ENCODE measurements around the gene PIK3CD. TPM values are rescaled to one million over a fixed set of nuclear protein-coding genes. Genes with fewer than 3 reads are reported as not detected.
A peak's percentile ranks its signal among the peaks of the same experiment; 100 is the strongest.

Gene PIK3CD
- 9.0 and 15.7 TPM in 2 replicates for total RNA-seq (2014; rRNA removed; shearing (Covaris generic))

- Histone ChIP-seq H3K27me3 (replicated peaks) (peaks cover 24% of the 10 kb centered on the region), H3K36me3 (no peaks in the 10 kb centered on the region), H3K27ac (no peak within 1 kb of the TSS), H3K4me3 (peak within 1 kb of the TSS; percentile 43), H3K4me1 (replicated peaks) (peaks cover 12% of the 10 kb centered on the region), H3K9me3 (replicated peaks) (no peaks in the 10 kb centered on the region)
- DNase-seq (ENCODE audit: low read depth in 1 of 2, low spot score in 2 of 2) = peak in 1 of 2 experiments; percentile 22
Observed at GRCh38 chr1:9651565-9652378, at the start of gene PIK3CD. Gene PIK3CD, plus strand, starts transcription at chr1:9651731. Its CDS starts 58,725 bp downstream, at chr1:9710456.

DNA sequence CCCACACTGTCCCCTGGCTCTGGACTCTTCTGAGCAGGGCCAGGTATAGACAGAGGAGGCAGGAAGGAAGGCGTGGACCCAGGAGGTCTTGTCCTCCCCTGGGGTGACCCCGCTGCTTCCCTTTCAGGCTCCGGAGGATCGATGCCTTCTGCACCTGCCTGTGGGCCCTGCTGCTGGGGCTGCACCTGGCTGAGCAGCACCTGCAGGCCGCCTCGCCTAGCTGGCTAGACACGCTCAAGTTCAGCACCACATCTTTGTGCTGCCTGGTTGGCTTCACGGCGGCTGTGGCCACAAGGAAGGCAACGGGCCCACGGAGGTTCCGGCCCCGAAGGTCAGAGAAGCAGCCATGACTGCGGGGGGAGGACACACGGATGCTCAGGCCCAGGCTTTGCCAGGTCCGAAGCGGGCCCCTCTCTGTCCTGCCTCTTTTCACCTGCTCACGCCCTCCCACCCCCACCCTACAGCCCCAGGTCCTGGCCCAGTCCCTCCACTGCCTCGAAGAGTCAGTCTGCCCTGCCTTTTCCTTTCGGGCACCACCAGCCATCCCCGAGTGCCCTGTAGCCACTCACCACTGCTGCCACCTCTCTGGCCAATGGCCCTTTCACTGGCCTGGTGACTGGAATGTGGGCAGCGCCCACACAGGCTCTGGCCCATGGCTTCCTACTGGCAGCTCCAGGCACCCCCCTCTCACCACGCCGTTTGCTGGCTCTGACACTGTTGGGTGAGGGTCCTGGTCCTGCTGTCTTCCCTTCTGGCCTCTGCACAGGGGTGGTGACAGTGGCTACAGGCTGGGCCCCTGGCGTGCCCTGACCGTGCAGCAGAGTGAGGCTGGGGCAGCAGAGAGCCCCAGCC lies 49.4 kb upstream of the PIK3CD start:
- peaks cover 51% of the 10 kb centered on the region for H3K36me3 ChIP-seq
- no peaks in the 10 kb centered on the region for H3K4me1 ChIP-seq (replicated peaks)
- H3K27me3 ChIP-seq (replicated peaks) = no peaks in the 10 kb centered on the region
- no peaks in the 10 kb centered on the region for H3K9me3 ChIP-seq (replicated peaks)
- DNase-seq (ENCODE audit: low read depth in 1 of 2, low spot score in 2 of 2) = no peak
- H3K27ac ChIP-seq = no peak overlapping the region
- H3K4me3 ChIP-seq = no peak overlapping the region

DNA sequence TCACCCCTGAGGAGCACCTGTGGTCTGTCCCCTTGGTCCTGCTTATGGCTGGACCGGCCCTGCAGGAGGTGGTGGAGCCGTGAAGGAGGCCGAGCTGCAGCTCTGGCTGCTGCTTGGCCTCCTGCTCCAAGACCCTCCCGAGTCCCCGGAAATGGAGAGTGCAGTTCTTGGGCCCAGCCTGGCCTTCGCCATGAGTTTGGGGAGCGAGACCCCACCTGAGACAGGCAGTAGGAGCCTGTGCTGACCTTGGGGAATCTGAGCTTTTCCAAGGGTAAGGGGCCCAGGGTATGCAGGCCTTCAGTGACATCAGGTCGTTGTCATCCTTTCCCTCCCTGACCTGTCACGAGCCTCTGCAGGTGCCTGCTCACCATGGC lies 48.8 kb upstream of the PIK3CD start:
- Histone ChIP-seq H3K27me3 (replicated peaks) (no peaks in the 10 kb centered on the region), H3K4me3 (no peak overlapping the region), H3K36me3 (peaks cover 45% of the 10 kb centered on the region), H3K4me1 (replicated peaks) (no peaks in the 10 kb centered on the region), H3K9me3 (replicated peaks) (no peaks in the 10 kb centered on the region), H3K27ac (no peak overlapping the region)
- DNase-seq (ENCODE audit: low read depth in 1 of 2, low spot score in 2 of 2) = no peak

GRCh38 chr1:9603307-9603706 lies 48.2 kb upstream of the PIK3CD start:
- H3K27me3 ChIP-seq (replicated peaks) = no peaks in the 10 kb centered on the region
- H3K4me1 ChIP-seq (replicated peaks) = no peaks in the 10 kb centered on the region
- peaks cover 40% of the 10 kb centered on the region for H3K36me3 ChIP-seq
- H3K9me3 ChIP-seq (replicated peaks) = no peaks in the 10 kb centered on the region
- H3K4me3 ChIP-seq = no peak overlapping the region
- no peak overlapping the region for H3K27ac ChIP-seq
- DNase-seq (ENCODE audit: low read depth in 1 of 2, low spot score in 2 of 2) = no peak

DNA sequence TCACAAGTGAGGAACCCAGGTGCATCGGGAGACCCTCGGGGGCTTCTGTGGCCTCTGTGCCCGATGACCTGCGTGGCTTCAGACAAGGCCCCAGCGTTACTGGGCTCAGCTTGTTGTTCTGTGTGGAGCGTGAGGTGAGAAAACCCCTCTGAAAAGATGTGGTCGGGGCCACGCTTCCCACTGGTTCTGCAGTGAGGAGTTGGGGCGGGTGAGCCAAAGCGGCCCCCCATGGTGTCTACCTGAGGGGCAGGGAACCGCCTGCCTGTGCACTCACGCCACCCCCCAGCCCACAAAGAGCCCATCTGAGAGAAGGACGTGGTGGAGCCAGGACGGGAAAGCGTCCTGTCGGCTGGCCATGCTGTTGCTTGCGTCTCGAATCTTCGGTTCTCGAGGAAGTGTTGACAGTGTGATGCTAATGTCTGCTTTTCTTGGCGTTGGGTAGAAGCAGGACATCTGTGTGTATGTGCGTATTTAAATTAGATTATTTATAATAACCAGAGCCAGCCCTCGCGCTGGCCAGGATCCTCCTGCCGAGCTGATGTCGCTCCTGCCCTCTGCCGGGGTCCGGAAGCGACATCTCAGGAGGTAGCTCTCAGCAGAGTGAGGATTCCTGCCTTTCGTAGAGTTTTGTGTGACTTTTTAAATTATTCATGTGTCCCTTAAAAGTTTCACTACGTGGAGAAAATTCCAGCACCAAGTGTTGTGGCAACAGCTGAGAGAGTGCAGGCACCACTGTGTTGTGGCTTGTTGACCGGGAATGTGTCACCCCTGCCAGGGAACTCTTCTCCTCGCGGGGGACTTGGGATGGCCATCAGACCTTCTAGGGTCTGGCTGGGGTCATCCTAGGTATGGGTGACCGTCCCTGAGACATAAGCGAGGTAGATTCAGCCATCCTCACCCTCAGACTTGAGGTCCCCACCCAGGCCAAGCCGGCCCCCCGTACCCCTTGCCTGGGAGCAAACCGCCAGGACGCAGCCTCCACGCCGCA lies 47.5 kb upstream of the PIK3CD start:
- H3K36me3 ChIP-seq = peaks cover 38% of the 10 kb centered on the region
- DNase-seq (ENCODE audit: low read depth in 1 of 2, low spot score in 2 of 2) = no peak
- no peaks in the 10 kb centered on the region for H3K4me1 ChIP-seq (replicated peaks)
- no peaks in the 10 kb centered on the region for H3K9me3 ChIP-seq (replicated peaks)
- H3K27me3 ChIP-seq (replicated peaks) = no peaks in the 10 kb centered on the region
- H3K4me3 ChIP-seq = no peak overlapping the region
- no peak overlapping the region for H3K27ac ChIP-seq

DNA sequence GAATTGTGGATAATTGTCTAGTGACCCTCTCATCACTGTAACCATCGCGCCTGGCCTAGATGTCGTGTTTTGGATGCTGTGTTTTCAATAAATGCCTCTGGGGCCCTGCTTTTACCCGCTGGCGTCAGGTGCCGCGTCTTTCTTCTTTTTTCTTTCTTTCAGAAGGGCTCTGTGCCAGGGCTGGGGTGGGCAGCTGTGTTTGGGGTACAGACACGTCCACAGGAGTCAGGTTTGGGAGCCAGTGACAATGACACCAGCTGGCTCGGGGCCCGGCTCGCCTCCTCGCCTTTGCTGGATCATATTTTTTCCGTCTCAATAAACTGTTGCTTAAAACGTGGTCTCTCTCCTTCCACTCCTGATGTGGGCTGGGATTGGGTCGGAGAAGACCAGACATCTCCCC lies 46.7 kb upstream of the PIK3CD start:
- no peak overlapping the region for H3K27ac ChIP-seq
- no peaks in the 10 kb centered on the region for H3K9me3 ChIP-seq (replicated peaks)
- H3K4me3 ChIP-seq = no peak overlapping the region

GRCh38 chr1:9605946-9606455 lies 45.5 kb upstream of the PIK3CD start:
- H3K9me3 ChIP-seq (replicated peaks) = no peaks in the 10 kb centered on the region
- peaks cover 33% of the 10 kb centered on the region for H3K36me3 ChIP-seq
- no peak overlapping the region for H3K4me3 ChIP-seq
- no peak for DNase-seq (ENCODE audit: low read depth in 1 of 2, low spot score in 2 of 2)
- no peaks in the 10 kb centered on the region for H3K27me3 ChIP-seq (replicated peaks)
- no peaks in the 10 kb centered on the region for H3K4me1 ChIP-seq (replicated peaks)
- H3K27ac ChIP-seq = no peak overlapping the region

More for the DNA sequence above, 46.7 kb upstream of the PIK3CD start:
- no peaks in the 10 kb centered on the region for H3K4me1 ChIP-seq (replicated peaks)
- no peaks in the 10 kb centered on the region for H3K27me3 ChIP-seq (replicated peaks)
- DNase-seq (ENCODE audit: low read depth in 1 of 2, low spot score in 2 of 2) = no peak
- peaks cover 31% of the 10 kb centered on the region for H3K36me3 ChIP-seq

- Histone ChIP-seq H3K27ac (no peak overlapping the region), H3K4me1 (replicated peaks) (no peaks in the 10 kb centered on the region), H3K27me3 (replicated peaks) (no peaks in the 10 kb centered on the region), H3K36me3 (peaks cover 28% of the 10 kb centered on the region), H3K4me3 (no peak overlapping the region), H3K9me3 (replicated peaks) (no peaks in the 10 kb centered on the region)
- DNase-seq (ENCODE audit: low read depth in 1 of 2, low spot score in 2 of 2) = no peak
Observed at GRCh38 chr1:9606458-9606857, 45.1 kb upstream of the PIK3CD start.

DNA sequence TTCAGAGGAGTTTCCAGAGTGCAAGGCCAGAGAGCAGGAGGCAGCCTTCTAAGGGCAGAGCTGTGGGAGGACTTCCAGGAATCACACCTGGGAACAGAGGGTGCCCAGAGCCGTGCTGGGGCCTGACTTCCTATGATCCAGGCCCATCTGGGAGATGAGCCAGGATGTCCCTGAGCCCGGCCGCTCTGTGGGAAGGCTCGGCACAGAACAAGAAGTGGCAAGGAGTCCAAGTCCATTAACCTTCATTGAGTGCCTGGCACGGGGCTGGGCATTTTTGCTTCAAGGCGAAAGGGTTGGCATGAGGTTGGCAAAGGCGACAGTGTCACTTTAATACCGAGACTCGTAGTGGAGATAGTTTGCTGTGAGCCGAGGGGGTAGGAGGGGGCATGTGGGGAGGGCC lies 44.6 kb upstream of the PIK3CD start:
- H3K9me3 ChIP-seq (replicated peaks) = no peaks in the 10 kb centered on the region
- no peaks in the 10 kb centered on the region for H3K27me3 ChIP-seq (replicated peaks)
- no peaks in the 10 kb centered on the region for H3K4me1 ChIP-seq (replicated peaks)
- H3K27ac ChIP-seq = no peak overlapping the region
- no peak overlapping the region for H3K4me3 ChIP-seq
- DNase-seq (ENCODE audit: low read depth in 1 of 2, low spot score in 2 of 2) = no peak
- H3K36me3 ChIP-seq = peaks cover 27% of the 10 kb centered on the region

- no peak for DNase-seq (ENCODE audit: low read depth in 1 of 2, low spot score in 2 of 2)
- no peaks in the 10 kb centered on the region for H3K9me3 ChIP-seq (replicated peaks)
- H3K4me3 ChIP-seq = no peak overlapping the region
- H3K27me3 ChIP-seq (replicated peaks) = no peaks in the 10 kb centered on the region
- H3K36me3 ChIP-seq = peaks cover 29% of the 10 kb centered on the region
- no peaks in the 10 kb centered on the region for H3K4me1 ChIP-seq (replicated peaks)
- H3K27ac ChIP-seq = no peak overlapping the region
Observed at GRCh38 chr1:9607352-9607751, 44.2 kb upstream of the PIK3CD start.

DNA sequence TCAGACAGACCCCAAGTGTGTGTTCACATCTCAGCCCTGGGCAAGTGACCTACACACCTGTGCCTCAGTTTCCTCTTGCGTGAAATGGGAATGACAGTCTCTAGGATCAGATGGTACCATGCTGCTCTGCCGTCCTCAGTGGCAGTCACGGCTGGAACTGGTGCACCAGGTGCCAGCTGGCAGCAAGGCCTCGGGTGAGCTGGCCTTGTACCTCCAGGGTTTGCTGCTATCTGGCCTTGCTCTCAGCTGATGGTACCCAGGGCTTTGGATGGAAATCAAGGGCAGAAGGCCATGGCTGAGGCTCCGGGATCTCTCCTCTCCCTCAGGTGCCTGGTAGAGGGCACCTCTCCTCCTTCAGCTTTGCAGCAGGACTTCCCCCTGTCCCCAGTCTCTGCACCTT lies 41.5 kb upstream of the PIK3CD start:
- Histone ChIP-seq H3K9me3 (replicated peaks) (no peaks in the 10 kb centered on the region), H3K4me3 (no peak overlapping the region), H3K27me3 (replicated peaks) (no peaks in the 10 kb centered on the region), H3K4me1 (replicated peaks) (no peaks in the 10 kb centered on the region), H3K36me3 (peaks cover 26% of the 10 kb centered on the region), H3K27ac (no peak overlapping the region)
- no peak for DNase-seq (ENCODE audit: low read depth in 1 of 2, low spot score in 2 of 2)

DNA sequence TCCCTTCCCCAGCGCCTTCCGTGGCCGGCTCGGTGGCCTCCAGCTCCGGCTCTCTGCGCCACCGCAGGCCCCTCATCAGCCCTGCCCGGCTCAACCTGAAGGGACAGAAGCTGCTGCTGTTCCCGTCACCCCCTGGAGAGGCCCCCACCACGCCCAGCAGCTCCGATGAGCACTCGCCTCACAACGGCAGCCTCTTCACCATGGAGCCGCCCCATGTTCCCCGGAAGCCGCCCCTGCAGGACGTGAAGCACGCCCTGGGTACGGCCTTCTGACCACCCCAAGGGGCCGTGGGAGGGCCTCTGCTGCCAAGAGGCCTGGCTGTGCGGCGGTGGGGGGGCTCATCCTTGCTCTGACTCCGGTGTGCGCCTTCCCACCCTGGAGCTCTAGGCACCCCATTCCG lies 41.0 kb upstream of the PIK3CD start:
- H3K27me3 ChIP-seq (replicated peaks) = no peaks in the 10 kb centered on the region
- H3K4me1 ChIP-seq (replicated peaks) = no peaks in the 10 kb centered on the region
- H3K9me3 ChIP-seq (replicated peaks) = no peaks in the 10 kb centered on the region
- no peak overlapping the region for H3K27ac ChIP-seq
- no peak overlapping the region for H3K4me3 ChIP-seq
- no peak for DNase-seq (ENCODE audit: low read depth in 1 of 2, low spot score in 2 of 2)
- H3K36me3 ChIP-seq = peaks cover 26% of the 10 kb centered on the region

DNA sequence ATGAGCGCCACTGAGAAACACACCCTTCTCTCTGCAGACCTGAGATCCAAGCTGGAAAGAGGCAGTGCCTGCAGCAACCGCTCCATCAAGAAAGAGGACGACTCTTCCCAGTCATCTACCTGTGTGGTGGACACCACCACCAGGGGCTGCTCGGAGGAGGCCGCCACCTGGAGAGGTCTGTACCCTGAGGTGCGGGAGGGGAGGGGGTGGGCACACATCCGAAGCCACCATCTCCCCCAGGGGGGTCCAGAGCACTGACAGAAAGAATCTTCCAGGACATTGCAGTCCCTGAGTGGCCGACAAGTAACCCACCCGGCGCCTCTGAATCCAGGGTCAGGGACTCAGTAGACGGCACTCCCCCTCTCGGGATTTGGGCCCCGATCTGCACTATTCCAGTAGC lies 39.8 kb upstream of the PIK3CD start:
- Histone ChIP-seq H3K27ac (no peak overlapping the region), H3K4me1 (replicated peaks) (no peaks in the 10 kb centered on the region), H3K4me3 (no peak overlapping the region), H3K36me3 (peaks cover 24% of the 10 kb centered on the region), H3K27me3 (replicated peaks) (no peaks in the 10 kb centered on the region), H3K9me3 (replicated peaks) (no peaks in the 10 kb centered on the region)
- DNase-seq (ENCODE audit: low read depth in 1 of 2, low spot score in 2 of 2) = no peak
